B cell (primary cell): Measurements from ENCODE around the gene ANAPC4. TPM values are rescaled to one million over a fixed set of nuclear protein-coding genes. Genes with fewer than 3 reads are reported as not detected.

ENCODE experiments used
- ATAC-seq: fragments of 200-7000 bp; cut with Tn5 transposase; one replicate; pipeline ENCODE4 v1.10.0; 2021; ENCODE audit warnings: low read depth, mild to moderate bottlenecking, moderate number of reproducible peaks, moderate library complexity
- CTCF ChIA-PET: fragments of 350-600 bp; sonication (Branson Sonifier 250); formaldehyde crosslinking; loops from one replicate; lab custom pipeline; 2021; ENCODE audit warnings: antibody characterized with exemption, inconsistent platforms; lab: Charles Lee
- POLR2A ChIA-PET: fragments of 350-600 bp; sonication (Branson Sonifier 250); formaldehyde crosslinking; loops from one replicate; lab custom pipeline; 2021; ENCODE audit warnings: antibody characterized with exemption; lab: Charles Lee
- DNase-seq: peaks from one replicate; pipeline ENCODE4 v3.0.0; 2013
- H2AFZ ChIP-seq: 2 replicates; pipeline ENCODE4 v1.6.1; 2012; ENCODE audit warnings: mild to moderate bottlenecking, low read depth, low read length; ENCODE audit not compliant: insufficient read depth, poor library complexity, severe bottlenecking
- H3K27ac ChIP-seq, 2 donors: 1 replicate in 1 of 2; 2 replicates in 1 of 2; pipeline ENCODE4 v1.5.1; 2012 to 2013; ENCODE audit warnings: low read length in 2 of 2, mild to moderate bottlenecking in 2 of 2, moderate library complexity in 1 of 2
- H3K27me3 ChIP-seq, 4 experiments: fragments of 200-600 bp in 1 of 4; sonication (generic) in 1 of 4; replicated peaks in 1 of 4; 1 replicate in 2 of 4; 2 replicates in 2 of 4; pipeline versions ENCODE4 v1.6.1 to v1.7.0; 2013 to 2016; ENCODE audit warnings: low read length in 3 of 4, mild to moderate bottlenecking in 2 of 4, mixed read lengths in 1 of 4, moderate library complexity in 1 of 4; ENCODE audit not compliant: insufficient read depth in 4 of 4, control insufficient read depth in 3 of 4; ENCODE audit errors: control extremely low read depth in 1 of 4
- H3K36me3 ChIP-seq, 2 experiments: replicated peaks in 1 of 2; 1 replicate in 1 of 2; 2 replicates in 1 of 2; pipeline versions ENCODE4 v1.6.1 to v1.7.1; 2013; ENCODE audit warnings: low read length in 1 of 2; ENCODE audit not compliant: insufficient read depth in 2 of 2, control insufficient read depth in 1 of 2; ENCODE audit errors: control extremely low read depth in 1 of 2, extremely low read depth in 1 of 2
- H3K4me1 ChIP-seq, 2 donors: fragments of 200-600 bp in 1 of 2; sonication (generic) in 1 of 2; 1 replicate in 1 of 2; 2 replicates in 1 of 2; pipeline versions ENCODE4 v1.5.1 to v1.6.1; 2013 to 2017; ENCODE audit warnings: low read length in 2 of 2; ENCODE audit not compliant: control insufficient read depth in 2 of 2, insufficient read depth in 2 of 2
- H3K4me2 ChIP-seq: replicated peaks from 2 replicates; pipeline ENCODE3; 2012; ENCODE audit warnings: mild to moderate bottlenecking, low read depth, low read length; ENCODE audit not compliant: poor library complexity, severe bottlenecking
- H3K4me3 ChIP-seq, 5 experiments: fragments of 200-600 bp in 1 of 5; sonication (generic) in 1 of 5; 1 replicate in 3 of 5; 2 replicates in 2 of 5; pipeline versions ENCODE4 v1.5.1 to v1.7.0; 2011 to 2016; ENCODE audit warnings: low read length in 4 of 5, mild to moderate bottlenecking in 4 of 5, low read depth in 2 of 5, control low read depth in 1 of 5, moderate library complexity in 1 of 5; ENCODE audit not compliant: insufficient read depth in 1 of 5; ENCODE audit errors: control extremely low read depth in 1 of 5, extremely low read depth in 1 of 5
- H3K79me2 ChIP-seq: fragments of 200-600 bp; sonication (generic); one replicate; pipeline ENCODE4 v1.6.0; 2016; ENCODE audit warnings: low read length; ENCODE audit not compliant: control insufficient read depth, insufficient read depth
- H3K9ac ChIP-seq: fragments of 200-600 bp; sonication (generic); 2 replicates; pipeline ENCODE4 v1.6.1; 2017; ENCODE audit warnings: mild to moderate bottlenecking, low read length, moderate library complexity
- H3K9me3 ChIP-seq, 3 donors: one replicate each; pipeline versions ENCODE4 v1.6.1 to v1.7.1; 2013; ENCODE audit warnings: low read length in 2 of 3; ENCODE audit not compliant: control insufficient read depth in 2 of 3, insufficient read depth in 1 of 3; ENCODE audit errors: control extremely low read depth in 1 of 3
- H4K20me1 ChIP-seq: 2 replicates; pipeline ENCODE4 v1.6.0; 2012; ENCODE audit warnings: mild to moderate bottlenecking, low read length; ENCODE audit not compliant: insufficient read depth, control insufficient read depth, poor library complexity, severe bottlenecking
- H3K27ac Mint-ChIP-seq: one replicate; pipeline ENCODE4 v1.8.0; 2021; ENCODE audit warnings: mixed read lengths
- H3K27me3 Mint-ChIP-seq: one replicate; pipeline ENCODE4 v1.8.0; 2021; ENCODE audit warnings: mixed read lengths
- H3K4me1 Mint-ChIP-seq: one replicate; pipeline ENCODE4 v1.8.0; 2021; ENCODE audit warnings: mixed read lengths
- H3K4me3 Mint-ChIP-seq: one replicate; pipeline ENCODE4 v1.8.0; 2021; ENCODE audit warnings: mixed read lengths
- H3K9me3 Mint-ChIP-seq: one replicate; pipeline ENCODE4 v1.8.0; 2022; ENCODE audit warnings: mixed read lengths; ENCODE audit not compliant: insufficient read depth
- EZH2 ChIP-seq: IDR thresholded peaks from 2 replicates; pipeline ENCODE4 v1.6.1; 2012; ENCODE audit warnings: borderline replicate concordance, low read depth, mild to moderate bottlenecking, moderate library complexity, low read length; ENCODE audit not compliant: insufficient read depth, poor library complexity, severe bottlenecking
- WGBS: methylation state at CpG from one replicate; pipeline ENCODE4 v1.1.5; 2013; ENCODE audit warnings: missing lambda C conversion rate; ENCODE audit not compliant: insufficient coverage; 5-methylcytosine and 5-hydroxymethylcytosine counted together
- intact Hi-C: fragments of 100-400 bp; cut with micrococcal nuclease; formaldehyde crosslinking; loops from one replicate; pipeline ENCODE4 v1.10.0; 2022
- polyA plus RNA-seq: library from polyadenylated mRNA; depleted of rRNA; stranded (reverse); fragments of >200 nt; gene quantifications from 2 replicates; pipeline ENCODE4 v1.2.3, GENCODE V29; 2012
- total RNA-seq, 2 donors: library from RNA; stranded (reverse); fragments of 120-200 nt in 1 of 2; gene quantifications; 1 replicate in 1 of 2; 2 replicates in 1 of 2; pipeline versions ENCODE4 v1.2.3 to v1.2.4, GENCODE V29; 2013 to 2022
- TF ChIP-seq, protein P1 (sequence below): fragments of 200-600 bp; IDR thresholded peaks from one replicate; pipeline ENCODE4 v1.8.0; 2022; ENCODE audit warnings: antibody characterized with exemption, mild to moderate bottlenecking

Gene ANAPC4
- total and polyA plus RNA-seq, 2 donors (not counting 1 experiment from before 2014, with no cell fraction given) = 18.4 to 52.6 TPM

GRCh38 chr4:25343671-25344070 lies 33.4 kb upstream of the ANAPC4 start:
- TF ChIP-seq EZH2 = no peak
- TF ChIP-seq, protein P1, sequence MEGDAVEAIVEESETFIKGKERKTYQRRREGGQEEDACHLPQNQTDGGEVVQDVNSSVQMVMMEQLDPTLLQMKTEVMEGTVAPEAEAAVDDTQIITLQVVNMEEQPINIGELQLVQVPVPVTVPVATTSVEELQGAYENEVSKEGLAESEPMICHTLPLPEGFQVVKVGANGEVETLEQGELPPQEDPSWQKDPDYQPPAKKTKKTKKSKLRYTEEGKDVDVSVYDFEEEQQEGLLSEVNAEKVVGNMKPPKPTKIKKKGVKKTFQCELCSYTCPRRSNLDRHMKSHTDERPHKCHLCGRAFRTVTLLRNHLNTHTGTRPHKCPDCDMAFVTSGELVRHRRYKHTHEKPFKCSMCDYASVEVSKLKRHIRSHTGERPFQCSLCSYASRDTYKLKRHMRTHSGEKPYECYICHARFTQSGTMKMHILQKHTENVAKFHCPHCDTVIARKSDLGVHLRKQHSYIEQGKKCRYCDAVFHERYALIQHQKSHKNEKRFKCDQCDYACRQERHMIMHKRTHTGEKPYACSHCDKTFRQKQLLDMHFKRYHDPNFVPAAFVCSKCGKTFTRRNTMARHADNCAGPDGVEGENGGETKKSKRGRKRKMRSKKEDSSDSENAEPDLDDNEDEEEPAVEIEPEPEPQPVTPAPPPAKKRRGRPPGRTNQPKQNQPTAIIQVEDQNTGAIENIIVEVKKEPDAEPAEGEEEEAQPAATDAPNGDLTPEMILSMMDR = no peak
- H3K36me3 ChIP-seq = peaks cover 0 to 15% of the 10 kb centered on the region in 2 experiments
- ChIA-PET POLR2A (no interaction called here), CTCF (no interaction called here)
- peaks cover 0 to 4% of the 10 kb centered on the region in 2 donors for H3K4me1 ChIP-seq
- DNase-seq = no peak
- H3K27me3 ChIP-seq = no peaks in the 10 kb centered on the region
- H4K20me1 ChIP-seq = no peaks in the 10 kb centered on the region
- Mint-ChIP-seq H3K27ac (no peak overlapping the region), H3K9me3 (peaks cover 2% of the 10 kb centered on the region), H3K4me1 (peaks cover 5% of the 10 kb centered on the region), H3K27me3 (no peaks in the 10 kb centered on the region), H3K4me3 (no peak overlapping the region)
- H3K9me3 ChIP-seq = no peaks in the 10 kb centered on the region
- ATAC-seq = no peak
- no peak overlapping the region for H3K9ac ChIP-seq
- H3K79me2 ChIP-seq = peaks cover 4% of the 10 kb centered on the region
- no peak overlapping the region for H3K4me2 ChIP-seq
- no peak overlapping the region for H3K4me3 ChIP-seq
- no CpG with 5 or more reads among the region's 2 CpGs for WGBS
- H3K27ac ChIP-seq = no peak overlapping the region
- intact Hi-C loops = no loop called here
- H2AFZ ChIP-seq = no peak overlapping the region

DNA sequence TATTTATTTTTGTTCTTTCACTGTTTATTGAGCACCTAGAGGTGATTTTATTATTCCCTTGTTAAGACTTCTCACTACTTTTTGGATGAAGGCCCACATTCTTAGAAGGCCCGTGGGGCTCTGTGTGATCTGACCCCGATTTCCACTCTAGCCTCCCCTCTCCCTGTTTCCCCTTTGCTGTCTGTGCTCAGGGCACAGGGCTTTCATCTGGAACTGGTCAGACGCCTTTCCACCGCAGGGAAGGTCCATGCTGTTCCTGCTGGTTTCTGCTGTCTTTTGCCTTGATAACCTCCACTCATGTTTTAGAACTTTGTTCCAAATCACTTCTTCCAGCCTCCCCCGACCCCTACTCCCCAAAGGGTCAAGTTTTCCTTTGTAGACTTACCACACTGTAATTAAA lies 31.3 kb upstream of the ANAPC4 start:
- TF ChIP-seq EZH2 = no peak
- TF ChIP-seq, protein P1 = no peak
- no peaks in the 10 kb centered on the region for H3K9me3 ChIP-seq
- H3K4me1 Mint-ChIP-seq = peaks cover 5% of the 10 kb centered on the region
- WGBS = 100% methylated on average over 4 of the region's 5 CpGs
- no peak for DNase-seq
- no peak overlapping the region for H3K27ac Mint-ChIP-seq
- H3K27ac ChIP-seq = no peak overlapping the region
- peaks cover 0 to 8% of the 10 kb centered on the region in 2 experiments for H3K36me3 ChIP-seq
- ChIA-PET CTCF (interaction anchor here (1.3 kb wide), 1 partner anchor 21 kb away, joined by 3 read pairs; no protein-coding TSS in a partner anchor), POLR2A (interaction anchor here (0.6 kb wide), 1 partner anchor 87 kb away, joined by 4 read pairs; no protein-coding TSS in a partner anchor)
- no peaks in the 10 kb centered on the region for H3K79me2 ChIP-seq
- no peak overlapping the region for H3K9ac ChIP-seq
- intact Hi-C loops = no loop called here
- H3K4me3 ChIP-seq = no peak overlapping the region
- H3K4me2 ChIP-seq = no peak overlapping the region
- H4K20me1 ChIP-seq = no peaks in the 10 kb centered on the region
- peaks cover 2% of the 10 kb centered on the region for H3K9me3 Mint-ChIP-seq
- no peaks in the 10 kb centered on the region for H3K27me3 Mint-ChIP-seq
- no peak overlapping the region for H2AFZ ChIP-seq
- H3K4me1 ChIP-seq = peaks cover 0 to 4% of the 10 kb centered on the region in 2 donors
- no peaks in the 10 kb centered on the region for H3K27me3 ChIP-seq
- H3K4me3 Mint-ChIP-seq = no peak overlapping the region
- ATAC-seq = no peak
